Tibial nerve (tissue), 4 donors: ENCODE measurements around the gene USP48.

Source experiments
- EP300 ChIP-seq, 2 donors: sonication (generic); formaldehyde crosslinking; IDR thresholded peaks; one replicate each; pipeline ENCODE4 v1.6.1; 2017; ENCODE audit warnings: antibody characterized with exemption in 2 of 2, mild to moderate bottlenecking in 1 of 2
- POLR2A ChIP-seq, 2 donors: fragments of 450-650 bp; IDR thresholded peaks; one replicate each; pipeline ENCODE4 v1.6.1; 2017; ENCODE audit warnings: antibody characterized with exemption in 2 of 2, mild to moderate bottlenecking in 2 of 2, moderate library complexity in 2 of 2
- TF ChIP-seq, protein P1 (sequence below), 5 experiments: fragments of 200-600 bp in 3 of 5; fragments of 450-650 bp in 2 of 5; sonication (generic) in 3 of 5; IDR thresholded peaks; one replicate each; pipeline ENCODE4 v1.5.1; 2016 to 2019; ENCODE audit warnings: antibody characterized with exemption in 5 of 5, mild to moderate bottlenecking in 3 of 5, moderate library complexity in 2 of 5

DNA sequence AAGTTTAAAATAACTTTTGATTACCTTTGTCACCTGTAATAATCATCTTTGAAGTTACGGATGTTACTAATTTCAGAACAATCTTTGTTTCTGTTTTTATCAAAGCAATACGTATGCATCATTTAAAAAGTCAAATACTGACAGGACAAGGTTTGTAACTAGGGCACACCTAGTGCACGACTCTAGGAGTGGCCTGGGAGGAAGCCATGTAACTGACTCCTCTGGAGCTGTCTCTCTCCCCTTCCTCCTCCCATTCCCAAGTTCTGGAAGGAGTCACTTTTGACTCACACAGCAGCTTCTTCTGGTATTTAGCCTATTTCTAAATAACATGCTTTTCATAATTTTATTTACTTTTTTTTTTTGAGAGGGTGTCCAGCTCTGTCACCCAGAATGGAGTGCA lies 102.0 kb downstream of the USP48 start:
- TF ChIP-seq, protein P1, sequence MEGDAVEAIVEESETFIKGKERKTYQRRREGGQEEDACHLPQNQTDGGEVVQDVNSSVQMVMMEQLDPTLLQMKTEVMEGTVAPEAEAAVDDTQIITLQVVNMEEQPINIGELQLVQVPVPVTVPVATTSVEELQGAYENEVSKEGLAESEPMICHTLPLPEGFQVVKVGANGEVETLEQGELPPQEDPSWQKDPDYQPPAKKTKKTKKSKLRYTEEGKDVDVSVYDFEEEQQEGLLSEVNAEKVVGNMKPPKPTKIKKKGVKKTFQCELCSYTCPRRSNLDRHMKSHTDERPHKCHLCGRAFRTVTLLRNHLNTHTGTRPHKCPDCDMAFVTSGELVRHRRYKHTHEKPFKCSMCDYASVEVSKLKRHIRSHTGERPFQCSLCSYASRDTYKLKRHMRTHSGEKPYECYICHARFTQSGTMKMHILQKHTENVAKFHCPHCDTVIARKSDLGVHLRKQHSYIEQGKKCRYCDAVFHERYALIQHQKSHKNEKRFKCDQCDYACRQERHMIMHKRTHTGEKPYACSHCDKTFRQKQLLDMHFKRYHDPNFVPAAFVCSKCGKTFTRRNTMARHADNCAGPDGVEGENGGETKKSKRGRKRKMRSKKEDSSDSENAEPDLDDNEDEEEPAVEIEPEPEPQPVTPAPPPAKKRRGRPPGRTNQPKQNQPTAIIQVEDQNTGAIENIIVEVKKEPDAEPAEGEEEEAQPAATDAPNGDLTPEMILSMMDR (IDR thresholded peaks at IDR 0.05) = no peak
- TF ChIP-seq EP300 (IDR thresholded peaks at IDR 0.05) (no peak), POLR2A (IDR thresholded peaks at IDR 0.05) (no peak)
